Left lung (tissue), 10 donors: ENCODE results near the gene BCL2L2. TPM values are rescaled to one million over a fixed set of nuclear protein-coding genes. Genes with fewer than 3 reads are reported as not detected.
"Not testable (repeated sequence)": the region's sequence is repeated elsewhere in the genome, so short reads cannot be mapped to it uniquely, and the experiment has no call there.

Experiments
- ATAC-seq: fragments of 200-7000 bp; cut with Tn5 transposase; one replicate; pipeline ENCODE4 v1.9.1; 2020; ENCODE audit warnings: moderate library complexity
- DNase-seq, 4 donors: peaks; one replicate each; pipeline ENCODE4 v3.0.0-alpha.2; 2013 to 2020
- H3K27ac ChIP-seq, 2 donors: fragments of 200-600 bp; sonication (generic) in 1 of 2; one replicate each; pipeline versions ENCODE4 v1.5.0 to v1.8.0; 2020 to 2021
- H3K27me3 ChIP-seq, 2 donors: fragments of 200-600 bp; sonication (generic) in 1 of 2; one replicate each; pipeline versions ENCODE4 v1.5.0 to v1.8.0; 2020 to 2021
- H3K36me3 ChIP-seq, 2 donors: fragments of 200-600 bp; sonication (generic) in 1 of 2; one replicate each; pipeline versions ENCODE4 v1.5.0 to v1.8.0; 2020 to 2021
- H3K4me1 ChIP-seq, 2 donors: fragments of 200-600 bp; one replicate each; pipeline ENCODE4 v1.8.0; 2021
- H3K4me3 ChIP-seq, 2 donors: fragments of 200-600 bp; sonication (generic) in 1 of 2; one replicate each; pipeline versions ENCODE4 v1.5.0 to v1.8.0; 2020 to 2021; ENCODE audit warnings: mild to moderate bottlenecking in 1 of 2
- H3K9me3 ChIP-seq, 2 donors: fragments of 200-600 bp; sonication (generic) in 1 of 2; one replicate each; pipeline versions ENCODE4 v1.5.0 to v1.8.0; 2020 to 2021
- intact Hi-C, 2 donors: fragments of 100-400 bp; cut with DNase I; formaldehyde crosslinking; loops; one replicate each; pipeline versions ENCODE4 v1.11.2 to v1.14.2; 2022
- polyA plus RNA-seq, 6 donors: library from polyadenylated mRNA; unstranded; fragments of 120-200 nt; gene quantifications; one replicate each; pipeline ENCODE4 v1.2.1, GENCODE V29; 2013; ENCODE audit not compliant: insufficient read length in 6 of 6
- total RNA-seq, 2 donors: library from RNA; stranded (reverse); fragmentation: NEBNext Ultra II Directional; extraction: Animal tissue kit (Norgen Biotek cat#: 25700); gene quantifications; one replicate each; pipeline ENCODE4 v1.2.1, GENCODE V29; 2021
- TF ChIP-seq, protein P1 (sequence below), 2 donors: fragments of 200-600 bp; sonication (generic) in 1 of 2; IDR thresholded peaks; one replicate each; pipeline versions ENCODE4 v1.5.0 to v1.8.0; 2021; ENCODE audit warnings: antibody characterized with exemption in 2 of 2
- donor health status: DM: no; HTN: yes; CAD: no.
- donor health status: DM: no; HTN: no; CAD: no.

Gene BCL2L2
- total and polyA plus RNA-seq, 8 donors = 37.1 to 49.9 (median 40.4) TPM

DNA sequence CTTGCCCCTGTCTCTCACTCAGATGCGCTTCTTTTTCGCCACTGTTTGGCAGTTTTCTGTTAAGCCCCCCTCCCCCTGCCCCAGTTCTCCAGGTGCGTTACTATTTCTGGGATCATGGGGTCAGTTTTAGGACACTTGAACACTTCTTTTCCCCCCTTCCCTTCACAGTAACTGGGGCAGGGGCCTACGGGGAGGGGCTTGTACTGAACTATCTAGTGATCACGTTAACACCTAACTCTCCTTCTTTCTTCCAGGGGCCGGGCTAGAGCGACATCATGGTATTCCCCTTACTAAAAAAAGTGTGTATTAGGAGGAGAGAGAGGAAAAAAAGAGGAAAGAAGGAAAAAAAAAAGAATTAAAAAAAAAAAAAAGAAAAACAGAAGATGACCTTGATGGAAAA, 18.4 kb downstream of the BCL2L2 start:
- H3K4me3 ChIP-seq = no peak overlapping the region
- peaks cover 0 to 39% of the 10 kb centered on the region in 2 donors for H3K36me3 ChIP-seq
- DNase-seq (no peak), ATAC-seq (no peak)
- TF ChIP-seq, protein P1, sequence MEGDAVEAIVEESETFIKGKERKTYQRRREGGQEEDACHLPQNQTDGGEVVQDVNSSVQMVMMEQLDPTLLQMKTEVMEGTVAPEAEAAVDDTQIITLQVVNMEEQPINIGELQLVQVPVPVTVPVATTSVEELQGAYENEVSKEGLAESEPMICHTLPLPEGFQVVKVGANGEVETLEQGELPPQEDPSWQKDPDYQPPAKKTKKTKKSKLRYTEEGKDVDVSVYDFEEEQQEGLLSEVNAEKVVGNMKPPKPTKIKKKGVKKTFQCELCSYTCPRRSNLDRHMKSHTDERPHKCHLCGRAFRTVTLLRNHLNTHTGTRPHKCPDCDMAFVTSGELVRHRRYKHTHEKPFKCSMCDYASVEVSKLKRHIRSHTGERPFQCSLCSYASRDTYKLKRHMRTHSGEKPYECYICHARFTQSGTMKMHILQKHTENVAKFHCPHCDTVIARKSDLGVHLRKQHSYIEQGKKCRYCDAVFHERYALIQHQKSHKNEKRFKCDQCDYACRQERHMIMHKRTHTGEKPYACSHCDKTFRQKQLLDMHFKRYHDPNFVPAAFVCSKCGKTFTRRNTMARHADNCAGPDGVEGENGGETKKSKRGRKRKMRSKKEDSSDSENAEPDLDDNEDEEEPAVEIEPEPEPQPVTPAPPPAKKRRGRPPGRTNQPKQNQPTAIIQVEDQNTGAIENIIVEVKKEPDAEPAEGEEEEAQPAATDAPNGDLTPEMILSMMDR (IDR thresholded peaks at IDR 0.05) = no peak
- intact Hi-C loops = loop anchor here in 1 of 2 donors (10.0 kb wide), 1 partner anchor 50 kb away; the partner anchor contains the start of genes CMTM5 and IL25
- H3K27me3 ChIP-seq = no peaks in the 10 kb centered on the region
- H3K9me3 ChIP-seq = no peaks in the 10 kb centered on the region
- no peak overlapping the region for H3K27ac ChIP-seq
- peaks cover 13 to 22% of the 10 kb centered on the region in 2 donors for H3K4me1 ChIP-seq

DNA sequence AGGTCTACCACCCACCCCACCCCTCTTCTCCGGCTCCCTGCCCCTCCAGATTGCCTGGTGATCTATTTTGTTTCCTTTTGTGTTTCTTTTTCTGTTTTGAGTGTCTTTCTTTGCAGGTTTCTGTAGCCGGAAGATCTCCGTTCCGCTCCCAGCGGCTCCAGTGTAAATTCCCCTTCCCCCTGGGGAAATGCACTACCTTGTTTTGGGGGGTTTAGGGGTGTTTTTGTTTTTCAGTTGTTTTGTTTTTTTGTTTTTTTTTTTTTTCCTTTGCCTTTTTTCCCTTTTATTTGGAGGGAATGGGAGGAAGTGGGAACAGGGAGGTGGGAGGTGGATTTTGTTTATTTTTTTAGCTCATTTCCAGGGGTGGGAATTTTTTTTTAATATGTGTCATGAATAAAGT, 19.1 kb downstream of the BCL2L2 start:
- H3K27ac ChIP-seq, H3K9me3 ChIP-seq, DNase-seq, ATAC-seq, H3K27me3 ChIP-seq, H3K4me3 ChIP-seq: not testable (repeated sequence)
- H3K4me1 ChIP-seq = peaks cover 8 to 15% of the 10 kb centered on the region in 2 donors
- intact Hi-C loops = loop anchor here in 1 of 2 donors (10.0 kb wide), 1 partner anchor 49 kb away; the partner anchor contains the start of genes CMTM5 and IL25
- peaks cover 0 to 39% of the 10 kb centered on the region in 2 donors for H3K36me3 ChIP-seq

GRCh38 chr14:23326491-23327332, 20.1 kb downstream of the BCL2L2 start:
- H3K36me3 ChIP-seq = peaks cover 0 to 39% of the 10 kb centered on the region in 2 donors
- H3K4me1 ChIP-seq = peaks cover 8 to 15% of the 10 kb centered on the region in 2 donors
- H3K4me3 ChIP-seq = no peak overlapping the region
- DNase-seq (no peak), ATAC-seq (no peak)
- intact Hi-C loops = loop anchor here in 1 of 2 donors (10.0 kb wide), 1 partner anchor 48 kb away; the partner anchor contains the start of genes CMTM5 and IL25
- TF ChIP-seq, protein P1 (IDR thresholded peaks at IDR 0.05) = no peak
- H3K9me3 ChIP-seq = no peaks in the 10 kb centered on the region
- H3K27me3 ChIP-seq = no peaks in the 10 kb centered on the region
- no peak overlapping the region for H3K27ac ChIP-seq

- H3K4me1 ChIP-seq = peaks cover under 1 to 4% of the 10 kb centered on the region in 2 donors
- peak; percentile 94 for ATAC-seq
- no peak overlapping the region for H3K4me3 ChIP-seq
- TF ChIP-seq, protein P1 (IDR thresholded peaks at IDR 0.05) = peak; percentile 84 to 86
- no peaks in the 10 kb centered on the region for H3K27me3 ChIP-seq
- peaks cover 0 to 33% of the 10 kb centered on the region in 2 donors for H3K36me3 ChIP-seq
- H3K27ac ChIP-seq = no peak overlapping the region
- H3K9me3 ChIP-seq = no peaks in the 10 kb centered on the region
- intact Hi-C loops = loop anchor here in 1 of 2 donors (10.0 kb wide), 1 partner anchor 47 kb away; the partner anchor contains the start of genes CMTM5 and IL25
- DNase-seq = peak in 2 of 4 donors; percentile 64 to 84
Observed at GRCh38 chr14:23327947-23328744, 21.5 kb downstream of the BCL2L2 start.

- no peak overlapping the region for H3K27ac ChIP-seq
- H3K36me3 ChIP-seq = no peaks in the 10 kb centered on the region
- peaks cover 0 to 9% of the 10 kb centered on the region in 2 donors for H3K9me3 ChIP-seq
- no peak overlapping the region for H3K4me3 ChIP-seq
- no peaks in the 10 kb centered on the region for H3K27me3 ChIP-seq
- TF ChIP-seq, protein P1 (IDR thresholded peaks at IDR 0.05) = no peak
- ATAC-seq (no peak), DNase-seq (no peak)
- intact Hi-C loops = no loop called here
- H3K4me1 ChIP-seq = no peaks in the 10 kb centered on the region
Observed at GRCh38 chr14:23335623-23336022, 29.0 kb downstream of the BCL2L2 start.
